HL-60 (cell line): ENCODE measurements around the gene FSCN2.

Experiments used
- DNase-seq, 2 experiments: peaks; one replicate each; pipeline ENCODE4 v3.0.0-alpha.2; 2010 to 2020; ENCODE audit warnings: low read depth in 1 of 2, low spot score in 1 of 2
- H3K27ac ChIP-seq: fragments of 250-450 bp; sonication (Bioruptor Pico); replicated peaks from 2 replicates; pipeline ENCODE4 v1.5.1; 2020; ENCODE audit warnings: mild to moderate bottlenecking, moderate library complexity
- H3K27me3 ChIP-seq: fragments of 250-450 bp; sonication (Bioruptor Pico); 2 replicates; pipeline ENCODE4 v1.5.1; 2021; ENCODE audit warnings: mild to moderate bottlenecking, moderate library complexity; ENCODE audit not compliant: insufficient read depth, poor library complexity, severe bottlenecking
- H3K4me3 ChIP-seq: replicated peaks from 2 replicates; pipeline ENCODE4 v1.5.1; 2011; ENCODE audit warnings: mild to moderate bottlenecking, control low read depth, low read length; ENCODE audit not compliant: insufficient read depth
- GABPA ChIP-seq: IDR thresholded peaks from 2 replicates; pipeline ENCODE4 v1.6.1; 2012; ENCODE audit warnings: low read depth
- POLR2AphosphoS5 ChIP-seq: IDR thresholded peaks from 2 replicates; pipeline ENCODE4 v1.6.1; 2012; ENCODE audit warnings: low read depth
- SPI1 ChIP-seq: IDR thresholded peaks from 2 replicates; pipeline ENCODE4 v1.6.1; 2012; ENCODE audit warnings: low read depth, mild to moderate bottlenecking, borderline replicate concordance
- TF ChIP-seq, protein P1 (sequence below): IDR thresholded peaks from one replicate; pipeline ENCODE4 v1.5.1; 2011; ENCODE audit warnings: low read length, control low read depth, inconsistent platforms; ENCODE audit not compliant: insufficient read depth
- TF ChIP-seq, protein P2 (sequence below): IDR thresholded peaks from 2 replicates; pipeline ENCODE4 v1.6.1; 2012; ENCODE audit warnings: low read depth; ENCODE audit not compliant: insufficient replicate concordance

The FSCN2 gene

GRCh38 chr17:81579298-81579697 lies 51.1 kb downstream of the FSCN2 start:
- DNase-seq: no peak
- TF ChIP-seq POLR2AphosphoS5 (no peak), SPI1 (no peak), GABPA (no peak)
- TF ChIP-seq, protein P1, sequence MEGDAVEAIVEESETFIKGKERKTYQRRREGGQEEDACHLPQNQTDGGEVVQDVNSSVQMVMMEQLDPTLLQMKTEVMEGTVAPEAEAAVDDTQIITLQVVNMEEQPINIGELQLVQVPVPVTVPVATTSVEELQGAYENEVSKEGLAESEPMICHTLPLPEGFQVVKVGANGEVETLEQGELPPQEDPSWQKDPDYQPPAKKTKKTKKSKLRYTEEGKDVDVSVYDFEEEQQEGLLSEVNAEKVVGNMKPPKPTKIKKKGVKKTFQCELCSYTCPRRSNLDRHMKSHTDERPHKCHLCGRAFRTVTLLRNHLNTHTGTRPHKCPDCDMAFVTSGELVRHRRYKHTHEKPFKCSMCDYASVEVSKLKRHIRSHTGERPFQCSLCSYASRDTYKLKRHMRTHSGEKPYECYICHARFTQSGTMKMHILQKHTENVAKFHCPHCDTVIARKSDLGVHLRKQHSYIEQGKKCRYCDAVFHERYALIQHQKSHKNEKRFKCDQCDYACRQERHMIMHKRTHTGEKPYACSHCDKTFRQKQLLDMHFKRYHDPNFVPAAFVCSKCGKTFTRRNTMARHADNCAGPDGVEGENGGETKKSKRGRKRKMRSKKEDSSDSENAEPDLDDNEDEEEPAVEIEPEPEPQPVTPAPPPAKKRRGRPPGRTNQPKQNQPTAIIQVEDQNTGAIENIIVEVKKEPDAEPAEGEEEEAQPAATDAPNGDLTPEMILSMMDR: no peak
- TF ChIP-seq, protein P2, sequence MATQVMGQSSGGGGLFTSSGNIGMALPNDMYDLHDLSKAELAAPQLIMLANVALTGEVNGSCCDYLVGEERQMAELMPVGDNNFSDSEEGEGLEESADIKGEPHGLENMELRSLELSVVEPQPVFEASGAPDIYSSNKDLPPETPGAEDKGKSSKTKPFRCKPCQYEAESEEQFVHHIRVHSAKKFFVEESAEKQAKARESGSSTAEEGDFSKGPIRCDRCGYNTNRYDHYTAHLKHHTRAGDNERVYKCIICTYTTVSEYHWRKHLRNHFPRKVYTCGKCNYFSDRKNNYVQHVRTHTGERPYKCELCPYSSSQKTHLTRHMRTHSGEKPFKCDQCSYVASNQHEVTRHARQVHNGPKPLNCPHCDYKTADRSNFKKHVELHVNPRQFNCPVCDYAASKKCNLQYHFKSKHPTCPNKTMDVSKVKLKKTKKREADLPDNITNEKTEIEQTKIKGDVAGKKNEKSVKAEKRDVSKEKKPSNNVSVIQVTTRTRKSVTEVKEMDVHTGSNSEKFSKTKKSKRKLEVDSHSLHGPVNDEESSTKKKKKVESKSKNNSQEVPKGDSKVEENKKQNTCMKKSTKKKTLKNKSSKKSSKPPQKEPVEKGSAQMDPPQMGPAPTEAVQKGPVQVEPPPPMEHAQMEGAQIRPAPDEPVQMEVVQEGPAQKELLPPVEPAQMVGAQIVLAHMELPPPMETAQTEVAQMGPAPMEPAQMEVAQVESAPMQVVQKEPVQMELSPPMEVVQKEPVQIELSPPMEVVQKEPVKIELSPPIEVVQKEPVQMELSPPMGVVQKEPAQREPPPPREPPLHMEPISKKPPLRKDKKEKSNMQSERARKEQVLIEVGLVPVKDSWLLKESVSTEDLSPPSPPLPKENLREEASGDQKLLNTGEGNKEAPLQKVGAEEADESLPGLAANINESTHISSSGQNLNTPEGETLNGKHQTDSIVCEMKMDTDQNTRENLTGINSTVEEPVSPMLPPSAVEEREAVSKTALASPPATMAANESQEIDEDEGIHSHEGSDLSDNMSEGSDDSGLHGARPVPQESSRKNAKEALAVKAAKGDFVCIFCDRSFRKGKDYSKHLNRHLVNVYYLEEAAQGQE: no peak
- H3K27me3 ChIP-seq: no peaks in the 10 kb centered on the region
- H3K4me3 ChIP-seq: no peak overlapping the region
- H3K27ac ChIP-seq: no peak overlapping the region

- TF ChIP-seq GABPA (no peak), SPI1 (no peak), POLR2AphosphoS5 (no peak)
- TF ChIP-seq, protein P2: no peak
- TF ChIP-seq, protein P1: no peak
- H3K27ac ChIP-seq: no peak overlapping the region
- no peak for DNase-seq
These were observed 51.7 kb downstream of the FSCN2 start for GRCh38 chr17:81579821-81580321.

GRCh38 chr17:81580481-81580880 lies 52.3 kb downstream of the FSCN2 start:
- TF ChIP-seq, protein P1: no peak
- TF ChIP-seq SPI1 (no peak), GABPA (no peak), POLR2AphosphoS5 (no peak)
- TF ChIP-seq, protein P2: no peak
- DNase-seq: no peak
- H3K27ac ChIP-seq: no peak overlapping the region
- no peak overlapping the region for H3K4me3 ChIP-seq
- H3K27me3 ChIP-seq: no peaks in the 10 kb centered on the region

More at GRCh38 chr17:81579821-81580321, 51.7 kb downstream of the FSCN2 start:
- H3K27me3 ChIP-seq: no peaks in the 10 kb centered on the region
- H3K4me3 ChIP-seq: no peak overlapping the region
